Measurements from ENCODE around the gene IMPDH1. TPM values are rescaled to one million over a fixed set of nuclear protein-coding genes. Genes with fewer than 3 reads are reported as not detected.

IMPDH1 gene
- total RNA-seq, 8 experiments from 2014 or later, result 18.1 to 33.7 (median 31.6) TPM

DNA sequence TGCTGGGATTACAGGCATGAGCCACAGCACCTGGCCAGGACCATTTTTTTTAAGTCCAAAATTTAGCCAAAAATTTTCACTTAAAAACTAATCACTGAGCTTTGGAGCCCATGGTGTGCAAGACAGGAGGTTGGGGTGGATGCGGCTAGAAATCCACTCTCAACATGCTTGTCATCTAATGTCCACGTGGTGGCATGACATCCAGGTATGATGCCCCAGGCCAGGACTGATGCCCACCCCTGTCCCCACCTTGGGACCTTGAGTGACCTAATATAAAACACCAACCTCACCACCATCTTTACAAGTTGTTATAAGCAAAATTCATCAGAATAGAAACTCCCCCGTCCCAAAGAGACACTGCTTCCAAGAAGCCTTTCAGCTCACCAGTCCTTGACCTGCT lies 20.4 kb upstream of the IMPDH1 start:
- ATAC-seq (replicated peaks in 6 of 8), result no peak
- in situ Hi-C loops (cut with MboI; ENCODE audit: low pct_unique_long_range_greater_than_20kb in 2 of 9, low sequenced_read_pairs in 9 of 9, unreplicated experiment in 9 of 9), result loop anchor here in 2 of 9 experiments (25.0 kb wide), 1 partner anchor 457 kb away; no protein-coding TSS in a partner anchor
- 0 to 100% (median 62%) methylated on average over 1 to 3 of the region's 3 CpGs; no CpG with 5 or more reads in 3 of the 10 experiments for WGBS, 10 experiments
- Histone ChIP-seq H3K27ac (no peak overlapping the region), H3K4me1 (replicated peaks in 1 of 2) (no peaks in the 10 kb centered on the region), H3K4me3 (no peak overlapping the region)

DNA sequence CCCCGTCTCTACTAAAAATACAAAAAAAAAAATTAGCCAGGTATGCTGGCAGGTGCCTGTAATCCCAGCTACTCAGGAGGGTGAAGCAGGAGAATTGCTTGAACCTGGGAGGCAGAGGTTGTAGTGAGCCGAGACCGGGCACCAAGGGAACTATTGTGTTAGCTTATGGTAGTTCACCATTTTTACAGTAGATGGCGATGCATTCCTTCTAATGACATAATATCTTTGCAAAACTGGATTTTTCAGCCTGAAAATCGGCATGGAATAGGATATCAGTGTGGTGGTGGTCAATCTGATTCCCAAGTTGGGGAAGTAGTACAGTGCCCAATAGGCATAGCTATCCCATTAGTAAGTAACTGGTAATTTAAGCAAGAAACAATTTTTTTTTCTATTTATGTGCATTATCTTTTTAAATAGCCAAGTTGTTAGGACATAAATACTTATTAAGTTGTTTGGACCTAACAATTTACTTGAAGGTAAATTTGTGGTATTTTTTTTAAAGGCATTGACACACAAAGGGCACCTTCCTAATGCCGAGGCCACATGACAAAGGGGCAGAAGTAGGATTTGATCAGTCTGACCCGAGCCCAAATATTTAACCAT lies 17.6 kb upstream of the IMPDH1 start:
- ATAC-seq (replicated peaks in 6 of 8), result peak; percentile 45 to 81 (median 61)
- WGBS, 10 experiments, result 0 to 47% (median 18%) methylated on average over 1 to 7 of the region's 7 CpGs
- in situ Hi-C loops (cut with MboI; ENCODE audit: low pct_unique_long_range_greater_than_20kb in 2 of 9, low sequenced_read_pairs in 9 of 9, unreplicated experiment in 9 of 9), result loop anchor here in 3 of 9 experiments (5.0 to 25.0 kb wide), 2 partner anchors 35 to 460 kb away; no protein-coding TSS in a partner anchor
- Histone ChIP-seq H3K27ac (no peak overlapping the region), H3K4me1 (replicated peaks in 1 of 2) (no peaks in the 10 kb centered on the region), H3K4me3 (no peak overlapping the region)

DNA sequence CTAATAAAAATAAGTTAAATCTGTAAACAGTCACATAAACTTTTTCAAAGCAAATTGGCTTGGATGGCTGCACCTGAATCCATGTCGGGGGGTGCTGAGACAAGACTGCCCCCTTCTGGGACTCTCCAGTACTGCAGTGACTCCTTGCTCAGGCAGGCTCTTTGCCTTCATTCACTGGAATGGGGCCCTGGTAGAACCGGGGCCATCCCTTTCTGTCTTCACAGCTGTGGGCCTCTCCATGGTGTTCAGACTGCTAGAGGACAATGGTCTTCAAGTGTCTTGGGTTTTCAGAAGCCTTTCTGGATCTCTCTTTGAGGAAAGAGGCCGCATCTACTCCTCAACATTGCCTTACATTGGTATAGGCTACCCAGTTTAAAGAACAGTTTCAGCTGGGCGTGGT lies 16.1 kb upstream of the IMPDH1 start:
- in situ Hi-C loops (cut with MboI; ENCODE audit: low pct_unique_long_range_greater_than_20kb in 2 of 9, low sequenced_read_pairs in 9 of 9, unreplicated experiment in 9 of 9), result loop anchor here in 3 of 9 experiments (5.0 to 25.0 kb wide), 2 partner anchors 36 to 461 kb away; no protein-coding TSS in a partner anchor
- Histone ChIP-seq H3K27ac (no peak overlapping the region), H3K4me1 (replicated peaks in 1 of 2) (no peaks in the 10 kb centered on the region), H3K4me3 (no peak overlapping the region)
- 0 to 42% (median 7%) methylated on average over 1 to 3 of the region's 4 CpGs; no CpG with 5 or more reads in 2 of the 10 experiments for WGBS, 10 experiments
- peak; percentile 42 to 80 (median 54) for ATAC-seq (replicated peaks in 6 of 8)

DNA sequence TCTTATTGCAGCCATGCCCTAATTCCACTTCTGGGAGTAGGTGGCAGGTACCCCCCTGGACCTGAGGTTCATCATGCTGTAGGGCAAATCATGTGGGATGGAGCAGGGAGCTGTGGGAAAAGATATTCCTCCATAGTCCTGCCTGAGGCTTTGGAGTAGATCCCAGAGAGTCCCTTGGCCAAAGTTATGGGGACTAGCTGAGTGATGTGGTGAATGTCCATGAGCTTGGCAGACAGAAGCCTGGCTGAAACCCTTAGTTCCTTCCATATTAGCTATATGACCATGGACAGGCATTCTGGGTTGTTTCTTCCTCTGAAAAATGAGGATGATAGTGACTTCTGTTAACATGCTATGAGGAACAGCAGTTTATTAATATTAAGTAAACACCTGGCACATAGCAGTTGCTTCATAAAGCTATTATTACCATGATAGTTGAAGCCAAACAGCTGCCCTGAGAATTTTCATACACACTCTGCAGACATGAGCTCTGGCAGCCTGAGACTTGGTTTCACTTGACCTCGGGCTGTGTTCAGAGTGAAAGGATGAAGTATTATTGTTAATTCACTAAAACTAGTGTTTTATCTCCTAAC lies 15.0 kb upstream of the IMPDH1 start:
- in situ Hi-C loops (cut with MboI; ENCODE audit: low pct_unique_long_range_greater_than_20kb in 2 of 9, low sequenced_read_pairs in 9 of 9, unreplicated experiment in 9 of 9), result loop anchor here in 4 of 9 experiments (5.0 to 25.0 kb wide), 2 partner anchors 38 to 463 kb away; no protein-coding TSS in a partner anchor
- Histone ChIP-seq H3K4me1 (replicated peaks in 1 of 2) (no peaks in the 10 kb centered on the region), H3K4me3 (no peak overlapping the region), H3K27ac (no peak overlapping the region)
- no peak for ATAC-seq (replicated peaks in 6 of 8)
- WGBS, 10 experiments, result 38 to 100% (median 88%) methylated on average over 1 of the region's 1 CpG; no CpG with 5 or more reads in 5 of the 10 experiments

DNA sequence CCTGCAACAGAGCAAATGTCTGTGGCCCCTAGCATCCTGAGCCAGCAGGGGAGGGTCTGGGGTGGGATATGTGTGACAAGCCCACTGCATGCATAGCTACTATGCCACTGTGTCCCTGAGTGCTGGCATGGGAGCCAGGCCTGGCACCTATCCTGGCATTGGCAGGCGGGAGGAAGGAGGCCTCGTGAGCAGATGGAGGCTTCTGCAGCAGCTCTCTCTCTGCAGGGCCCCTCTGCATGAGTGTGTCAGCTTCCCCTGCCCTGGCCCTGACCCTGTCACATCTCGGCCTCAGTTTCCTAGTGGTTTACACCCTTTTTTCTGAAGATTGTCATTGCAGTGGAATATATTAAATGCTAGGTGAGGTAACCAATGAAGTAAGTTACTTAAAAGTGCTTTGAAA lies 13.1 kb upstream of the IMPDH1 start:
- 14 to 33% methylated on average over 1 of the region's 3 CpGs; no CpG with 5 or more reads in 8 of the 10 experiments for WGBS, 10 experiments
- Histone ChIP-seq H3K4me1 (replicated peaks in 1 of 2) (no peaks in the 10 kb centered on the region), H3K4me3 (no peak overlapping the region), H3K27ac (no peak overlapping the region)
- in situ Hi-C loops (cut with MboI; ENCODE audit: low pct_unique_long_range_greater_than_20kb in 2 of 9, low sequenced_read_pairs in 9 of 9, unreplicated experiment in 9 of 9), result loop anchor here in 1 of 9 experiments (25.0 kb wide), 1 partner anchor 464 kb away; no protein-coding TSS in a partner anchor
- ATAC-seq (replicated peaks in 6 of 8), result no peak

DNA sequence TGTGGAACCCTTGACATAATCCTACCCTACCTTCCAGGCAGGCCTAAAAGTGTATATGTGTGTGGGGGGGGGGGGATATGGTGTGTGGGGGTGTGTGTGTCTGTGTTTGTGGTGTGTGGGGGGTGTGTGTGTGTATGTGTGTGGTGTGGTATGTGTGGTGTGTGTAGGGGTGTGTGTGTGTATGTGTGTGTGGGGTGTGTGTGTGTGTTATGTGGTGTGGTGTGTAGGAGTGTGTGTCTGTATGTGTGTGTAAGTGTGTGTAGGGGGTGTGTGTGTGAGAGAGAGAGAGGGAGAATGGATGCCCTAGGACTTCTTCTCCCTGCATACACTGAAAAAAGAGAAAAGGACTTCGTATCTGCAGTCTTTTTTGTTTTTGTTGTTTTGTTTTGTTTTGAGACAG lies 12.3 kb upstream of the IMPDH1 start:
- 13 to 70% (median 43%) methylated on average over 1 of the region's 1 CpG; no CpG with 5 or more reads in 5 of the 10 experiments for WGBS, 10 experiments
- no peak overlapping the region for H3K27ac ChIP-seq
- in situ Hi-C loops (cut with MboI; ENCODE audit: low pct_unique_long_range_greater_than_20kb in 2 of 9, low sequenced_read_pairs in 9 of 9, unreplicated experiment in 9 of 9), result loop anchor here in 1 of 9 experiments (25.0 kb wide), 1 partner anchor 465 kb away; no protein-coding TSS in a partner anchor
- ATAC-seq (replicated peaks in 6 of 8), result no peak
- no peak overlapping the region for H3K4me3 ChIP-seq
- no peaks in the 10 kb centered on the region for H3K4me1 ChIP-seq (replicated peaks in 1 of 2)

DNA sequence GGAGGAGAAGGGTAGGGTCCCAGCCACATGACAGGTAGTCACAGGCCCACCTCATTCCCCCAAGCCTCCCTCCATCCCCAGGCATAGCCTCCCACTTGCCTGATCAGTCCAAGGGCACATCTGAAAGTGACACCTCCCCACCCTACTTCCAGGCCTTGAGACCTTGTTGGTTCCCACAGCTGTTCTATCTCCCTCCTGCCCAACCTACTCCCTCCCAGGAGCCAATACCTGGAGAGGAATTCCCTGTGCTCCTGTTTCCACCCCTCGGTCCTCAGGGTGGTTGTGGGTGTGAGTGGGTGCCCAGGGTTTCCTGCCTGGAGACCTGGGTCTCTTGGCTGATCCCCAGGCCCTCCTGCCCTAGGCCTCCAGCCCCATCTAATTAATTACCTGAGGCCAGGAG lies 11.6 kb upstream of the IMPDH1 start:
- no peak for ATAC-seq (replicated peaks in 6 of 8)
- Histone ChIP-seq H3K27ac (no peak overlapping the region), H3K4me3 (no peak overlapping the region), H3K4me1 (replicated peaks in 1 of 2) (no peaks in the 10 kb centered on the region)
- in situ Hi-C loops (cut with MboI; ENCODE audit: low pct_unique_long_range_greater_than_20kb in 2 of 9, low sequenced_read_pairs in 9 of 9, unreplicated experiment in 9 of 9), result loop anchor here in 1 of 9 experiments (25.0 kb wide), 1 partner anchor 466 kb away; no protein-coding TSS in a partner anchor
- whole genome bisulfite sequencing, 10 experiments, result no CpG with 5 or more reads among the region's 1 CpG

DNA sequence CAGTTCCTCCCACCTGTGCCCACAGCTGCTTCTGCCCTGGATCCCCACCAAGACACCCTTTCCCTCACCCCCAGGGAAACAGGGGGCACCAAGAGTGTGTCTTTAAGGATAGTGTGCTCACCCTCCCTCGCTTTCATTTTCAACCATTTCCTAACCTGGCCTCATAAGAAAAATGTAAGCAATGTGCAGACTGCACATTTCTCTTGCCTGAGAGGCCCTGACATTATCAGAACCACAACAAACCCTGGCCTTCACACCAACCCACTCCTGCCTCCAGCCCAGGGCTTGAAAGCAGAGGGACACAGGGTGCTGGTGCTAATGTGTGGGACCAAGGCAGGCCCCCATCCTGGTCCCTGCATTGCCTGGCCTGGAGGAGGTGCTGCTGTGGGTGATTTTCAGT lies 11.0 kb upstream of the IMPDH1 start:
- no peaks in the 10 kb centered on the region for H3K4me1 ChIP-seq (replicated peaks in 1 of 2)
- no peak for ATAC-seq (replicated peaks in 6 of 8)
- in situ Hi-C loops (cut with MboI; ENCODE audit: low pct_unique_long_range_greater_than_20kb in 2 of 9, low sequenced_read_pairs in 9 of 9, unreplicated experiment in 9 of 9), result loop anchor here in 1 of 9 experiments (25.0 kb wide), 1 partner anchor 467 kb away; no protein-coding TSS in a partner anchor
- H3K4me3 ChIP-seq, result no peak overlapping the region
- no peak overlapping the region for H3K27ac ChIP-seq
- WGBS, 10 experiments, result 50 to 86% (median 83%) methylated on average over 1 of the region's 1 CpG; no CpG with 5 or more reads in 7 of the 10 experiments

DNA sequence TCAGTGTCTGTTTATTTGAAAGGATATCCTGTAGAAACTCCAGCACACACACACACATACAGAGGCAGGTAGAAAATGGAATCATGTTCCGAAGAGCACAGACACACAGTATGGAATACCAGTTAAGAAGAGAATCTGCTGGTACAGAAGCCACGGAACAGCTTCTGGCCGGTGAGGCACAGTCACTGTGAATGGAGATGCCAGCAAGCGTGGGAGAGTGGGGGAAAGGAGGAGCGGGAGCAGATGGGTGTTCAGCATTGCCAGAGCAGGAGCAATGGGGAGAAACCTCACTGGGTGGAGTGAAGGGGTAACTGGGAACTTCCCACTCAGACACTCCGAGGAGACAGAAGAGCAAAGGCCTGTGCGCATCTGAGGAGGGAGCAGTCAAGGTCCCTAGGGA lies 9.5 kb upstream of the IMPDH1 start:
- WGBS, 10 experiments, result 75 to 94% (median 83%) methylated on average over 1 to 6 of the region's 7 CpGs; no CpG with 5 or more reads in 3 of the 10 experiments
- Histone ChIP-seq H3K4me1 (replicated peaks in 1 of 2) (no peaks in the 10 kb centered on the region), H3K4me3 (no peak overlapping the region), H3K27ac (no peak overlapping the region)
- no peak for ATAC-seq (replicated peaks in 6 of 8)
- in situ Hi-C loops (cut with MboI; ENCODE audit: low pct_unique_long_range_greater_than_20kb in 2 of 9, low sequenced_read_pairs in 9 of 9, unreplicated experiment in 9 of 9), result loop anchor here in 1 of 9 experiments (25.0 kb wide), 1 partner anchor 468 kb away; no protein-coding TSS in a partner anchor

DNA sequence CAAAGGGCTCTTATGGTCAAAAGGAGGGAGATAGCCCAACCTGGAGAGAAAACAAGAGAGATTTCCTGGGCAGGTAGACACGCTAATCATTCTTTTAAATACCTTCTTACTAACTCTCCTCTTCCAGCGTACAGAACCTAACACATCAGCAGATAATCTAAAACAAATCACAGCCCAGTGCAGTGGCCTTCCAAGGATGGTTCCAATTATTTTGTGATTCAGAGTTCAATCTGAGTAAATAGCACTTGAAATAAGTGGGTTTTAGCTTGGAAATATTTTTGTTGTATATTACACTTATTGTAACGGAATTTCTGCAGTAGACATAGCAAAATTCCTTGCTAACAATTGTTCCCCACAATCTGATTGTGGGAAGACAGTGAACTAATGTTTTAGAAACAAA lies 7.3 kb upstream of the IMPDH1 start:
- Histone ChIP-seq H3K27ac (no peak overlapping the region), H3K4me1 (replicated peaks in 1 of 2) (no peaks in the 10 kb centered on the region), H3K4me3 (no peak overlapping the region)
- ATAC-seq (replicated peaks in 6 of 8), result no peak
- in situ Hi-C loops (cut with MboI; ENCODE audit: low pct_unique_long_range_greater_than_20kb in 2 of 9, low sequenced_read_pairs in 9 of 9, unreplicated experiment in 9 of 9), result loop anchor here in 1 of 9 experiments (25.0 kb wide), 1 partner anchor 470 kb away; no protein-coding TSS in a partner anchor
- 11 to 88% (median 71%) methylated on average over 1 to 3 of the region's 3 CpGs; no CpG with 5 or more reads in 1 of the 10 experiments for WGBS, 10 experiments

DNA sequence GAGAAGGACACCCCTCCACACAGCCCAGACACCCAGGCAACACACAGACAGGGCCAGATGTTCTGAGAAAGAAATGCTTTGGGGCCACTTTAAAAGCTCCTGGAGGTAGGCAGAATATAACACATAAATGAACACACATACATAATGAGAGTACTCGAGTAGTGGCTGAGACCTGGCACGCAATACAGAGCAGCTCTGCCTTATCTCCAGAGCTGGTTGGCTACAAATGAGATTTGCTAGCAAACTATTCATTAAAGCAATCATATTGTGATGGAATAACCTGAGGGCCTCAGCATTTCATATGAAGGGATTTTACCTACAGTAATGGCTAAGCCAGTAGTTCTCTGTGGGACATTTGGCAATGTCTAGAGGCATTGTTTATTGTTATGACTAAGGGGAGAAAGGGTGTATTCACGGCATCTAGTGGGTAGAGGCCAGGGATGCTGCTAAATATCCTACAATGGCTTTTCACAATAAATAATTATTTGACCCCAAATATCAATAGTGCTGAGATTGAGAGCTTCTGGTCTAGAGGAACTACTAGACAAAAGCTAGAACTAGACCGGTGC lies 5.5 kb upstream of the IMPDH1 start:
- ATAC-seq (replicated peaks in 6 of 8), result peak in 2 of 8 experiments; percentile 25 to 29
- Histone ChIP-seq H3K27ac (no peak overlapping the region), H3K4me3 (no peak overlapping the region), H3K4me1 (replicated peaks in 1 of 2) (peaks cover 0 to 2% of the 10 kb centered on the region in 2 donors)
- 49 to 72% (median 60%) methylated on average over 1 to 4 of the region's 4 CpGs; no CpG with 5 or more reads in 4 of the 10 experiments for WGBS, 10 experiments
- in situ Hi-C loops (cut with MboI; ENCODE audit: low pct_unique_long_range_greater_than_20kb in 2 of 9, low sequenced_read_pairs in 9 of 9, unreplicated experiment in 9 of 9), result loop anchor here in 1 of 9 experiments (25.0 kb wide), 1 partner anchor 472 kb away; no protein-coding TSS in a partner anchor

DNA sequence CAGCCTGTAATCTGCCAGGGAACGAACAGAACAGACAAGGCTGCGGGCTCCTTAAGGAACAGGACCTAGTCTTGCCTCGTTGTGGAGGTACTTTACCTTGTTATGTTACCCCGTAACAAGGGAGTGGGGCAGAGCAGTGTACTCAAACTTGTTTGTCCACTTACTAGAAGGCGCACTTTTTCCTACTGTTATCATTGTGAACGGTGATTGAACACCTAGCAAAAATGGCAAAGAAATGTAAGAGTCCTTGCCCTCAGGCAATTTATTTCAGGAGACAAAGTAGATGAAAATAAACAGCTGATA lies 620 bp upstream of the IMPDH1 start:
- Histone ChIP-seq H3K4me1 (replicated peaks in 1 of 2) (peaks cover 16 to 25% of the 10 kb centered on the region in 2 donors), H3K27ac (peak overlapping the region in 1 of 2 donors; percentile 49), H3K4me3 (peak overlapping the region; percentile 40 to 59 (median 53))
- ATAC-seq (replicated peaks in 6 of 8), result no peak
- in situ Hi-C loops (cut with MboI; ENCODE audit: low pct_unique_long_range_greater_than_20kb in 2 of 9, low sequenced_read_pairs in 9 of 9, unreplicated experiment in 9 of 9), result loop anchor here in 1 of 9 experiments (25.0 kb wide), 1 partner anchor 477 kb away; no protein-coding TSS in a partner anchor
- WGBS, 10 experiments, result 0 to 52% (median 15%) methylated on average over 1 to 6 of the region's 6 CpGs; no CpG with 5 or more reads in 2 of the 10 experiments
